ENCODE results near the gene FBXO17.
A peak's percentile ranks its signal among the peaks of the same experiment; 100 is the strongest.
"Not testable (repeated sequence)": the region's sequence is repeated elsewhere in the genome, so short reads cannot be mapped to it uniquely, and the experiment has no call there.

FBXO17 gene

GRCh38 chr19:38979812-38980211, 4.3 kb upstream of the FBXO17 start:
- no peak for DNase-seq

- no peak for DNase-seq
Measured at GRCh38 chr19:38978326-38978689, 2.8 kb upstream of the FBXO17 start.

GRCh38 chr19:38977445-38978325, 2.1 kb upstream of the FBXO17 start:
- peak; percentile 56 for DNase-seq

- no peak for DNase-seq
Measured at GRCh38 chr19:38975861-38976271, 324 bp upstream of the FBXO17 start.

GRCh38 chr19:38974624-38975213, 823 bp downstream of the FBXO17 start:
- DNase-seq, result no peak

- no peak for DNase-seq
Measured at GRCh38 chr19:38971672-38972071, 3.9 kb downstream of the FBXO17 start.

GRCh38 chr19:38970664-38971532, 4.6 kb downstream of the FBXO17 start:
- no peak for DNase-seq

- DNase-seq, result not testable (repeated sequence)
Measured at GRCh38 chr19:38966149-38966548, 9.4 kb downstream of the FBXO17 start.

- no peak for DNase-seq
Measured at GRCh38 chr19:38964738-38965137, 10.8 kb downstream of the FBXO17 start.

- no peak for DNase-seq
Measured at GRCh38 chr19:38959618-38960017, 15.9 kb downstream of the FBXO17 start.

- no peak for DNase-seq
Measured at GRCh38 chr19:38958301-38958700, 17.2 kb downstream of the FBXO17 start.

GRCh38 chr19:38956264-38956663, 19.3 kb downstream of the FBXO17 start:
- no peak for DNase-seq

- no peak for DNase-seq
Measured at GRCh38 chr19:38953677-38954076, 21.9 kb downstream of the FBXO17 start.

GRCh38 chr19:38952395-38953165, 23.0 kb downstream of the FBXO17 start:
- DNase-seq, result no peak

GRCh38 chr19:38951187-38951586, 24.4 kb downstream of the FBXO17 start:
- DNase-seq, result no peak

- peak; percentile 82 for DNase-seq
Measured at GRCh38 chr19:38949580-38950367, 25.8 kb downstream of the FBXO17 start.

- no peak for DNase-seq
Measured at GRCh38 chr19:38946229-38947010, 29.1 kb downstream of the FBXO17 start.

GRCh38 chr19:38945562-38946228, 29.8 kb downstream of the FBXO17 start:
- no peak for DNase-seq

GRCh38 chr19:38944981-38945506, 30.5 kb downstream of the FBXO17 start:
- DNase-seq, result no peak

All from activated naive CD4-positive, alpha-beta T cell treated with Interleukin-2 at 50 U/mL for 16 hours (primary cell).